HepG2 (cell line): ENCODE results near the gene PITPNM2. TPM values are rescaled to one million over a fixed set of nuclear protein-coding genes. Genes with fewer than 3 reads are reported as not detected.

Experiments
- ARID2 ChIP-seq: sonication (generic); formaldehyde crosslinking; IDR thresholded peaks from 2 replicates; pipeline ENCODE4 v1.8.1; 2022; ENCODE audit warnings: mild to moderate bottlenecking, missing genetic modification reagents, borderline replicate concordance
- HNRNPLL ChIP-seq: fragments of 200-400 bp; formaldehyde crosslinking; IDR thresholded peaks from 2 replicates; pipeline ENCODE4 v1.6.1; 2017; ENCODE audit warnings: mild to moderate bottlenecking, low read depth, low read length; ENCODE audit not compliant: poor library complexity, severe bottlenecking
- JUND ChIP-seq: sonication (generic); formaldehyde crosslinking; IDR thresholded peaks from 2 replicates; pipeline ENCODE4 v1.8.0; 2022; ENCODE audit warnings: mild to moderate bottlenecking, missing genetic modification reagents
- KAT8 ChIP-seq: IDR thresholded peaks from 2 replicates; pipeline ENCODE4 v1.6.1; 2016; ENCODE audit warnings: missing genetic modification reagents, missing compliant biosample characterization
- MAFK ChIP-seq, 2 experiments: IDR thresholded peaks in 1 of 2; conservative IDR thresholded peaks in 1 of 2; 2 replicates each; pipeline ENCODE4 v1.6.1; 2011; ENCODE audit warnings: improper control_type of control experiment in 2 of 2, low read length in 2 of 2
- PCBP1 ChIP-seq: fragments of 200-400 bp; formaldehyde crosslinking; IDR thresholded peaks from 2 replicates; pipeline ENCODE4 v1.6.1; 2017; ENCODE audit warnings: mild to moderate bottlenecking, low read depth, low read length, borderline replicate concordance
- PHF20 ChIP-seq: sonication (generic); formaldehyde crosslinking; IDR thresholded peaks from 2 replicates; pipeline ENCODE4 v1.5.0; 2020; ENCODE audit warnings: mild to moderate bottlenecking, missing genetic modification reagents
- SAP130 ChIP-seq: IDR thresholded peaks from 2 replicates; pipeline ENCODE4 v1.6.1; 2016; ENCODE audit warnings: low read depth
- SIX1 ChIP-seq: sonication (generic); formaldehyde crosslinking; IDR thresholded peaks from 2 replicates; pipeline ENCODE4 v1.4.0; 2020; ENCODE audit warnings: missing genetic modification reagents, borderline replicate concordance
- TMF1 ChIP-seq: sonication (generic); formaldehyde crosslinking; IDR thresholded peaks from 2 replicates; pipeline ENCODE4 v1.8.1; 2022; ENCODE audit warnings: low read depth, missing genetic modification reagents
- ZNF263 ChIP-seq: sonication (generic); formaldehyde crosslinking; IDR thresholded peaks from 2 replicates; pipeline ENCODE4 v1.4.0; 2020; ENCODE audit warnings: missing genetic modification reagents
- ZNF501 ChIP-seq: sonication (generic); formaldehyde crosslinking; IDR thresholded peaks from 2 replicates; pipeline ENCODE4 v1.5.1; 2020; ENCODE audit warnings: mild to moderate bottlenecking, moderate library complexity, missing genetic modification reagents
- ZNF549 ChIP-seq: sonication (generic); formaldehyde crosslinking; IDR thresholded peaks from 2 replicates; pipeline ENCODE4 v1.5.0; 2020; ENCODE audit warnings: missing genetic modification reagents
- ZNF839 ChIP-seq: sonication (generic); formaldehyde crosslinking; IDR thresholded peaks from 2 replicates; pipeline ENCODE4 v1.4.0; 2020; ENCODE audit warnings: missing genetic modification reagents, mild to moderate bottlenecking, borderline replicate concordance
- ZZZ3 ChIP-seq: sonication (generic); formaldehyde crosslinking; IDR thresholded peaks from 2 replicates; pipeline ENCODE4 v1.4.0; 2020; ENCODE audit warnings: missing genetic modification reagents, mild to moderate bottlenecking, borderline replicate concordance
- polyA plus RNA-seq, 8 experiments: library from polyadenylated mRNA; depleted of rRNA in 3 of 8; stranded (reverse) in 7 of 8; unstranded in 1 of 8; fragments of >200 nt; fragmentation: Illumina TruSeq in 4 of 8; extraction: Trizol in 4 of 8; gene quantifications; 2 replicates each; pipeline versions ENCODE4 v1.2.1 to v1.2.3, GENCODE V29; 2011 to 2016; ENCODE audit warnings: low read depth in 4 of 8, missing spikeins in 1 of 8, mixed read lengths in 1 of 8; ENCODE audit not compliant: insufficient read depth in 1 of 8
- total RNA-seq, 5 experiments: library from RNA; depleted of rRNA; stranded (reverse); fragments of >200 nt; fragmentation: Illumina TruSeq; extraction: Trizol; gene quantifications; 2 replicates each; pipeline ENCODE4 v1.2.3, GENCODE V29; 2016; ENCODE audit warnings: low read depth in 1 of 5
- TF ChIP-seq, protein P1 (sequence below): sonication (generic); formaldehyde crosslinking; IDR thresholded peaks from 2 replicates; pipeline ENCODE4 v1.9.0; 2022; ENCODE audit warnings: low read depth, missing genetic modification reagents
- TF ChIP-seq, protein P2 (sequence below): sonication (generic); formaldehyde crosslinking; IDR thresholded peaks from 2 replicates; pipeline ENCODE4 v1.5.0; 2020; ENCODE audit warnings: missing genetic modification reagents
- TF ChIP-seq, protein P3 (sequence below): sonication (generic); formaldehyde crosslinking; conservative IDR thresholded peaks from 2 replicates; pipeline ENCODE4 v1.5.0; 2020; ENCODE audit warnings: missing genetic modification reagents
- TF ChIP-seq, protein P4 (sequence below): sonication (generic); formaldehyde crosslinking; IDR thresholded peaks from 2 replicates; pipeline ENCODE4 v1.8.1; 2023; ENCODE audit warnings: mild to moderate bottlenecking, missing genetic modification reagents
- TF ChIP-seq, protein P5 (sequence below): sonication (generic); formaldehyde crosslinking; conservative IDR thresholded peaks from 2 replicates; pipeline ENCODE4 v1.4.0; 2020; ENCODE audit warnings: missing genetic modification reagents
- TF ChIP-seq, protein P6 (sequence below): IDR thresholded peaks from 2 replicates; pipeline ENCODE4 v1.6.1; 2016; ENCODE audit warnings: mild to moderate bottlenecking

Gene PITPNM2
- total and polyA plus RNA-seq, 2 of the 13 experiments (the other 11 are each of a cell fraction or from before 2014, with no cell fraction given) = 4.2 to 5.3 TPM

DNA sequence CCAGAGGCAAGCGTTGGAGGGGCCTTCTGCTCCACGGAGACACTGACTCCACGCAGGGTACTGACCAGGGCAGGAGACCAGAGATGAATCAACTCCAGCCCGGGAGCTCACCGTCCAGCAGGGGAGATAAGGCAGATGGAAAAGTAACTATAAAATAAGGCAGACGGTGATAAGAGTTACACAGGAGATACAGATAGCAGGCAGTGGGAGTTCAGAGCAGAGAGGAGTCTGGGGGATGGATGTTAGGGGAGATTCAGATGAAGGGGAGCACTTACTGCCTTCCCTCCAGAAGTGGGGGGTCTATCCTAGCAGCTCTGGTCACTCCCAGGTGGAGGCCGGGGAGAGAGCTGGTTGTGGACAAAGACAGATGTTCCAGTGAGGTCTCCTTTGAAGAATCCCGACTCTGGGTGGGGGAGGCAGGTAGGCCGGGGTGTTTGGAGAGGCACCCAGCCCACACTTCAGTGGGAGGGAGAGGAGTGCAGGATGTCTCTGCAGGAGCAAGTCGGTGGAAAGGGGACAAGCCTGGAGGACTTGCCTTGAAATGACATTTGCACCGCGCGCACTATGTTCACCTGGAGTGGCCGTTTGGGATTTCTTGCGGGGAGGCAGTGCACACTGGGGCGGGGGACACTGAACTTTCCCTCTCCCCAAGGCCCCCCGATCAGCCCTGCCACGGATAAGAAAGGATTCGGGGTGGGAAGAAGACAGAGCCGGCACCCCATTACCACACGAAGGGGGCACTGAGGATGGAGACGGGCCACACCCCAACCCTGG, 1.2 kb downstream of the PITPNM2 start (continued):
- TF ChIP-seq, protein P1, sequence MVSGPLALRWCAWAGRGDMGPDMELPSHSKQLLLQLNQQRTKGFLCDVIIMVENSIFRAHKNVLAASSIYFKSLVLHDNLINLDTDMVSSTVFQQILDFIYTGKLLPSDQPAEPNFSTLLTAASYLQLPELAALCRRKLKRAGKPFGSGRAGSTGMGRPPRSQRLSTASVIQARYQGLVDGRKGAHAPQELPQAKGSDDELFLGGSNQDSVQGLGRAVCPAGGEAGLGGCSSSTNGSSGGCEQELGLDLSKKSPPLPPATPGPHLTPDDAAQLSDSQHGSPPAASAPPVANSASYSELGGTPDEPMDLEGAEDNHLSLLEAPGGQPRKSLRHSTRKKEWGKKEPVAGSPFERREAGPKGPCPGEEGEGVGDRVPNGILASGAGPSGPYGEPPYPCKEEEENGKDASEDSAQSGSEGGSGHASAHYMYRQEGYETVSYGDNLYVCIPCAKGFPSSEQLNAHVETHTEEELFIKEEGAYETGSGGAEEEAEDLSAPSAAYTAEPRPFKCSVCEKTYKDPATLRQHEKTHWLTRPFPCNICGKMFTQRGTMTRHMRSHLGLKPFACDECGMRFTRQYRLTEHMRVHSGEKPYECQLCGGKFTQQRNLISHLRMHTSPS (CRISPR knock-in tag) = 0 out of 2 replicates have a peak, but pooled peaks have one; percentile 13
- no peak for TF ChIP-seq PCBP1
- TF ChIP-seq SAP130 (CRISPR knock-in tag) = peak; percentile 19; the same call in 1 of the 2 replicates
- TF ChIP-seq PHF20 (CRISPR knock-in tag) = 0 out of 2 replicates have a peak, but pooled peaks have one; percentile 14
- TF ChIP-seq JUND (CRISPR knock-in tag) = no peak
- TF ChIP-seq SIX1 (CRISPR knock-in tag) = no peak
- peak; percentile 69 for TF ChIP-seq ZNF263 (CRISPR knock-in tag)
- TF ChIP-seq, protein P2, sequence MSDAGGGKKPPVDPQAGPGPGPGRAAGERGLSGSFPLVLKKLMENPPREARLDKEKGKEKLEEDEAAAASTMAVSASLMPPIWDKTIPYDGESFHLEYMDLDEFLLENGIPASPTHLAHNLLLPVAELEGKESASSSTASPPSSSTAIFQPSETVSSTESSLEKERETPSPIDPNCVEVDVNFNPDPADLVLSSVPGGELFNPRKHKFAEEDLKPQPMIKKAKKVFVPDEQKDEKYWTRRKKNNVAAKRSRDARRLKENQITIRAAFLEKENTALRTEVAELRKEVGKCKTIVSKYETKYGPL (CRISPR knock-in tag) = no peak
- TF ChIP-seq, protein P3, sequence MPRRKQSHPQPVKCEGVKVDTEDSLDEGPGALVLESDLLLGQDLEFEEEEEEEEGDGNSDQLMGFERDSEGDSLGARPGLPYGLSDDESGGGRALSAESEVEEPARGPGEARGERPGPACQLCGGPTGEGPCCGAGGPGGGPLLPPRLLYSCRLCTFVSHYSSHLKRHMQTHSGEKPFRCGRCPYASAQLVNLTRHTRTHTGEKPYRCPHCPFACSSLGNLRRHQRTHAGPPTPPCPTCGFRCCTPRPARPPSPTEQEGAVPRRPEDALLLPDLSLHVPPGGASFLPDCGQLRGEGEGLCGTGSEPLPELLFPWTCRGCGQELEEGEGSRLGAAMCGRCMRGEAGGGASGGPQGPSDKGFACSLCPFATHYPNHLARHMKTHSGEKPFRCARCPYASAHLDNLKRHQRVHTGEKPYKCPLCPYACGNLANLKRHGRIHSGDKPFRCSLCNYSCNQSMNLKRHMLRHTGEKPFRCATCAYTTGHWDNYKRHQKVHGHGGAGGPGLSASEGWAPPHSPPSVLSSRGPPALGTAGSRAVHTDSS (CRISPR knock-in tag) = no peak
- no peak for TF ChIP-seq ZNF501
- TF ChIP-seq TMF1 (CRISPR knock-in tag) = no peak
- TF ChIP-seq ZNF839 = 0 out of 2 replicates have a peak, but pooled peaks have one; percentile 21
- TF ChIP-seq ZZZ3 (CRISPR knock-in tag) = no peak
- TF ChIP-seq, protein P4, sequence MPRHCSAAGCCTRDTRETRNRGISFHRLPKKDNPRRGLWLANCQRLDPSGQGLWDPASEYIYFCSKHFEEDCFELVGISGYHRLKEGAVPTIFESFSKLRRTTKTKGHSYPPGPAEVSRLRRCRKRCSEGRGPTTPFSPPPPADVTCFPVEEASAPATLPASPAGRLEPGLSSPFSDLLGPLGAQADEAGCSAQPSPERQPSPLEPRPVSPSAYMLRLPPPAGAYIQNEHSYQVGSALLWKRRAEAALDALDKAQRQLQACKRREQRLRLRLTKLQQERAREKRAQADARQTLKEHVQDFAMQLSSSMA (CRISPR knock-in tag) = 0 out of 2 replicates have a peak, but pooled peaks have one; percentile 29
- no peak for TF ChIP-seq MAFK (conservative IDR thresholded peaks at IDR 0.05 in 1 of 2, IDR thresholded peaks at IDR 0.05 in 1 of 2; ENCODE audit: low read length in 2 of 2)
- TF ChIP-seq HNRNPLL = no peak
- TF ChIP-seq, protein P5, sequence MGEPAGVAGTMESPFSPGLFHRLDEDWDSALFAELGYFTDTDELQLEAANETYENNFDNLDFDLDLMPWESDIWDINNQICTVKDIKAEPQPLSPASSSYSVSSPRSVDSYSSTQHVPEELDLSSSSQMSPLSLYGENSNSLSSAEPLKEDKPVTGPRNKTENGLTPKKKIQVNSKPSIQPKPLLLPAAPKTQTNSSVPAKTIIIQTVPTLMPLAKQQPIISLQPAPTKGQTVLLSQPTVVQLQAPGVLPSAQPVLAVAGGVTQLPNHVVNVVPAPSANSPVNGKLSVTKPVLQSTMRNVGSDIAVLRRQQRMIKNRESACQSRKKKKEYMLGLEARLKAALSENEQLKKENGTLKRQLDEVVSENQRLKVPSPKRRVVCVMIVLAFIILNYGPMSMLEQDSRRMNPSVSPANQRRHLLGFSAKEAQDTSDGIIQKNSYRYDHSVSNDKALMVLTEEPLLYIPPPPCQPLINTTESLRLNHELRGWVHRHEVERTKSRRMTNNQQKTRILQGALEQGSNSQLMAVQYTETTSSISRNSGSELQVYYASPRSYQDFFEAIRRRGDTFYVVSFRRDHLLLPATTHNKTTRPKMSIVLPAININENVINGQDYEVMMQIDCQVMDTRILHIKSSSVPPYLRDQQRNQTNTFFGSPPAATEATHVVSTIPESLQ (CRISPR knock-in tag) = no peak
- TF ChIP-seq, protein P6, sequence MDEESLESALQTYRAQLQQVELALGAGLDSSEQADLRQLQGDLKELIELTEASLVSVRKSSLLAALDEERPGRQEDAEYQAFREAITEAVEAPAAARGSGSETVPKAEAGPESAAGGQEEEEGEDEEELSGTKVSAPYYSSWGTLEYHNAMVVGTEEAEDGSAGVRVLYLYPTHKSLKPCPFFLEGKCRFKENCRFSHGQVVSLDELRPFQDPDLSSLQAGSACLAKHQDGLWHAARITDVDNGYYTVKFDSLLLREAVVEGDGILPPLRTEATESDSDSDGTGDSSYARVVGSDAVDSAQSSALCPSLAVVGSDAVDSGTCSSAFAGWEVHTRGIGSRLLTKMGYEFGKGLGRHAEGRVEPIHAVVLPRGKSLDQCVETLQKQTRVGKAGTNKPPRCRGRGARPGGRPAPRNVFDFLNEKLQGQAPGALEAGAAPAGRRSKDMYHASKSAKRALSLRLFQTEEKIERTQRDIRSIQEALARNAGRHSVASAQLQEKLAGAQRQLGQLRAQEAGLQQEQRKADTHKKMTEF (CRISPR knock-in tag) = no peak
- no peak for TF ChIP-seq ARID2
- peak; percentile 21; the same call in 1 of the 2 replicates for TF ChIP-seq KAT8 (CRISPR knock-in tag)
- TF ChIP-seq ZNF549 (CRISPR knock-in tag) = no peak
